HG03060 (cell line): ENCODE measurements around the gene POLR2L.

Experiments
- ATAC-seq: cut with Tn5 transposase; IDR thresholded peaks from one replicate; pipeline ENCODE4 v1.9.1; 2021; ENCODE audit warnings: low read depth, moderate number of reproducible peaks; ENCODE audit not compliant: unreplicated experiment

POLR2L gene

GRCh38 chr11:869399-870126 lies 27.2 kb upstream of the POLR2L start:
- ATAC-seq = no peak

GRCh38 chr11:868802-869201 lies 26.5 kb upstream of the POLR2L start:
- no peak for ATAC-seq

- no peak for ATAC-seq
Measured at GRCh38 chr11:868394-868793, 26.1 kb upstream of the POLR2L start.

- ATAC-seq = no peak
Measured at GRCh38 chr11:867856-868358, 25.6 kb upstream of the POLR2L start.

GRCh38 chr11:866481-866880 lies 24.2 kb upstream of the POLR2L start:
- ATAC-seq = no peak

GRCh38 chr11:865462-866430 lies 23.4 kb upstream of the POLR2L start:
- ATAC-seq = no peak

GRCh38 chr11:864898-865297 lies 22.6 kb upstream of the POLR2L start:
- ATAC-seq = no peak

- ATAC-seq = no peak
Measured at GRCh38 chr11:863910-864827, 21.8 kb upstream of the POLR2L start.

GRCh38 chr11:863023-863909 lies 20.9 kb upstream of the POLR2L start:
- ATAC-seq = no peak

GRCh38 chr11:862696-863022 lies 20.3 kb upstream of the POLR2L start:
- no peak for ATAC-seq

- no peak for ATAC-seq
Measured at GRCh38 chr11:862081-862661, 19.8 kb upstream of the POLR2L start.

GRCh38 chr11:861105-861479 lies 18.8 kb upstream of the POLR2L start:
- ATAC-seq = no peak

GRCh38 chr11:860234-861104 lies 18.1 kb upstream of the POLR2L start:
- ATAC-seq = no peak

GRCh38 chr11:859394-860131 lies 17.2 kb upstream of the POLR2L start:
- no peak for ATAC-seq

- no peak for ATAC-seq
Measured at GRCh38 chr11:858762-859339, 16.5 kb upstream of the POLR2L start.

- no peak for ATAC-seq
Measured at GRCh38 chr11:858053-858761, 15.9 kb upstream of the POLR2L start.

GRCh38 chr11:856397-856796 lies 14.1 kb upstream of the POLR2L start:
- no peak for ATAC-seq
